K562 (cell line): ENCODE results near the gene AFAP1. TPM values are rescaled to one million over a fixed set of nuclear protein-coding genes. Genes with fewer than 3 reads are reported as not detected.

Experiments
- ATAC-seq: fragments of 200-7000 bp; cut with Tn5 transposase; 3 replicates; pipeline ENCODE4 v1.9.1; 2020; ENCODE audit warnings: moderate library complexity
- BruUV-seq: library from RNA; stranded (reverse); fragments of 400-500 nt; replicated peaks from 2 replicates; lab custom pipeline; 2021; lab: Mats Ljungman, UMichigan
- CTCF ChIA-PET: fragments of 300-600 bp; formaldehyde crosslinking; extraction: SDS; loops from one replicate; lab custom pipeline; 2021; ENCODE audit warnings: low intra/inter-chr PET ratio; lab: Yijun Ruan, JAX
- POLR2A ChIA-PET: fragments of 300-600, 350-650 bp; sonication (Branson Sonifier 250); formaldehyde crosslinking; extraction: SDS; loops from one replicate; lab custom pipeline; 2021; ENCODE audit warnings: antibody characterized with exemption, inconsistent platforms; lab: Yijun Ruan, JAX
- DNase-seq, 4 experiments: peaks; one replicate each; pipeline versions ENCODE4 v3.0.0 to v3.0.0-alpha.2; 2011 to 2018; ENCODE audit warnings: low spot score in 3 of 4, mixed read lengths in 3 of 4; ENCODE audit errors: extremely low read depth in 1 of 4
- FAIRE-seq: peaks from 2 replicates; lab custom pipeline; 2011; peaks lifted over from hg19 to GRCh38; lab: Jason Lieb, UNC
- H2AFZ ChIP-seq: 2 replicates; pipeline ENCODE4 v1.6.0; 2011; ENCODE audit warnings: low read depth, low read length, control low read depth, inconsistent platforms
- H3K27ac ChIP-seq: fragments of 200-600 bp; 3 replicates; pipeline ENCODE4 v1.8.0; 2011; ENCODE audit warnings: low read depth, mild to moderate bottlenecking, control low read depth, inconsistent platforms, low read length, moderate library complexity, mixed read lengths; ENCODE audit errors: extremely low read depth
- H3K27me3 ChIP-seq, 2 experiments: fragments of 300-600 bp in 1 of 2; 2 replicates in 1 of 2; 3 replicates in 1 of 2; pipeline versions ENCODE4 v1.6.0 to v1.8.0; 2011; ENCODE audit warnings: inconsistent platforms in 2 of 2, low read length in 2 of 2, mild to moderate bottlenecking in 1 of 2, mixed read lengths in 1 of 2, moderate library complexity in 1 of 2; ENCODE audit not compliant: control insufficient read depth in 2 of 2, insufficient read depth in 2 of 2
- H3K36me3 ChIP-seq: fragments of 300-600 bp; 3 replicates; pipeline ENCODE4 v1.8.0; 2011; ENCODE audit warnings: mild to moderate bottlenecking, low read length, inconsistent platforms; ENCODE audit not compliant: control insufficient read depth, insufficient read depth
- H3K4me1 ChIP-seq, 2 experiments: fragments of 200-600 bp in 1 of 2; replicated peaks in 1 of 2; 2 replicates in 1 of 2; 3 replicates in 1 of 2; pipeline versions ENCODE4 v1.5.1 to v1.8.0; 2011; ENCODE audit warnings: inconsistent platforms in 2 of 2, low read length in 2 of 2, mild to moderate bottlenecking in 1 of 2, mixed read lengths in 1 of 2, moderate library complexity in 1 of 2; ENCODE audit not compliant: control insufficient read depth in 2 of 2, insufficient read depth in 2 of 2
- H3K4me2 ChIP-seq: 2 replicates; pipeline ENCODE4 v1.6.1; 2011; ENCODE audit warnings: low read length, control low read depth, inconsistent platforms, mixed read lengths; ENCODE audit not compliant: insufficient read depth
- H3K4me3 ChIP-seq: fragments of 200-600 bp; sonication (generic), shearing (Covaris generic); 2 replicates; pipeline ENCODE4 v1.5.1; 2016; ENCODE audit warnings: control low read depth, inconsistent platforms
- H3K79me2 ChIP-seq: fragments of 200-600 bp; 3 replicates; pipeline ENCODE4 v1.8.0; 2011; ENCODE audit warnings: low read length, inconsistent platforms; ENCODE audit not compliant: control insufficient read depth, insufficient read depth
- H3K9ac ChIP-seq, 2 experiments: 2 replicates each; pipeline versions ENCODE4 v1.6.0 to v1.6.1; 2011; ENCODE audit warnings: low read depth in 2 of 2, low read length in 2 of 2, control low read depth in 1 of 2, inconsistent platforms in 1 of 2, mild to moderate bottlenecking in 1 of 2, mixed read lengths in 1 of 2; ENCODE audit not compliant: insufficient read depth in 1 of 2
- H3K9me1 ChIP-seq: one replicate; pipeline ENCODE4 v1.6.0; 2011; ENCODE audit warnings: inconsistent platforms, mild to moderate bottlenecking, low read length, moderate library complexity; ENCODE audit not compliant: control insufficient read depth, insufficient read depth
- H3K9me3 ChIP-seq: replicated peaks from 2 replicates; pipeline ENCODE4 v1.5.1; 2011; ENCODE audit warnings: low read depth, low read length, inconsistent platforms; ENCODE audit not compliant: control insufficient read depth, insufficient read depth
- H4K20me1 ChIP-seq: replicated peaks from 2 replicates; pipeline ENCODE4 v1.6.1; 2011; ENCODE audit warnings: low read length, inconsistent platforms, mixed read lengths; ENCODE audit not compliant: control insufficient read depth, insufficient read depth
- BACH1 ChIP-seq: fragments of 200-800 bp; sonication (Bioruptor generic); IDR thresholded peaks from 2 replicates; pipeline ENCODE4 v1.6.1; 2016; ENCODE audit warnings: missing genetic modification characterization, missing compliant biosample characterization
- GABPB1 ChIP-seq: sonication (generic); formaldehyde crosslinking; IDR thresholded peaks from 2 replicates; pipeline ENCODE4 v1.8.0; 2022; ENCODE audit warnings: mild to moderate bottlenecking, missing genetic modification reagents
- LCOR ChIP-seq: sonication (generic); formaldehyde crosslinking; IDR thresholded peaks from 2 replicates; pipeline ENCODE4 v1.8.0; 2022; ENCODE audit warnings: mild to moderate bottlenecking, missing genetic modification reagents
- NCOA1 ChIP-seq: fragments of 450-650 bp; IDR thresholded peaks from 2 replicates; pipeline ENCODE4 v1.6.1; 2016; ENCODE audit warnings: low read depth
- PHB ChIP-seq: fragments of 250-450 bp; sonication (Bioruptor Pico); IDR thresholded peaks from 2 replicates; pipeline ENCODE4 v1.5.0; 2021
- TCF3 ChIP-seq: sonication (generic); formaldehyde crosslinking; IDR thresholded peaks from 2 replicates; pipeline ENCODE4 v1.4.0; 2020; ENCODE audit warnings: mild to moderate bottlenecking, missing genetic modification reagents
- ZBTB8A ChIP-seq: fragments of 450-650 bp; IDR thresholded peaks from 2 replicates; pipeline ENCODE4 v1.6.1; 2018; ENCODE audit warnings: mild to moderate bottlenecking, moderate library complexity; ENCODE audit not compliant: partially characterized antibody
- ZNF3 ChIP-seq: fragments of 250-450 bp; sonication (Bioruptor Pico); IDR thresholded peaks from 2 replicates; pipeline ENCODE4 v1.5.0; 2021; ENCODE audit warnings: mild to moderate bottlenecking, moderate library complexity
- ZNF76 ChIP-seq: fragments of 250-450 bp; sonication (Bioruptor Pico); IDR thresholded peaks from 2 replicates; pipeline ENCODE4 v1.4.0; 2020; ENCODE audit warnings: mild to moderate bottlenecking, moderate library complexity, borderline replicate concordance
- WGBS: fragments of 100-300 bp; shearing (Covaris generic); methylation state at CpG from one replicate; pipeline ENCODE4 v1.1.6; 2016; ENCODE audit warnings: low coverage, mixed read lengths; ENCODE audit not compliant: insufficient coverage; ENCODE audit errors: missing lambda C conversion rate; 5-methylcytosine and 5-hydroxymethylcytosine counted together
- in situ Hi-C: fragments of 300-500 bp; cut with MboI; formaldehyde crosslinking; loops from 4 replicates; pipeline ENCODE4 v1.15.0; 2018; ENCODE audit warnings: inconsistent platforms, mixed read lengths
- intact Hi-C: fragments of 100-400 bp; cut with micrococcal nuclease; formaldehyde crosslinking; loops from 2 replicates; pipeline ENCODE4 v1.14.2; 2022
- polyA plus RNA-seq, 8 experiments: library from polyadenylated mRNA; depleted of rRNA in 4 of 8; stranded (reverse) in 5 of 8; unstranded in 3 of 8; fragments of >200 nt; fragmentation: Nextera tagmentation in 2 of 8; fragmentation: Illumina TruSeq in 1 of 8; extraction: Ambion mirVana in 2 of 8; extraction: Trizol in 1 of 8; gene quantifications; 2 replicates each; pipeline versions ENCODE4 v1.2.1 to v1.2.3, GENCODE V29; 2011 to 2014; ENCODE audit warnings: inconsistent platforms in 1 of 8, missing spikeins in 1 of 8
- total RNA-seq, 7 experiments: library from RNA; depleted of rRNA in 6 of 7; stranded (reverse); fragments of >200 nt in 6 of 7; fragmentation: Illumina TruSeq in 2 of 7; extraction: Trizol in 2 of 7; gene quantifications; 2 replicates each; pipeline versions ENCODE4 v1.2.1 to v1.2.3, GENCODE V29; 2011 to 2021; ENCODE audit warnings: low replicate concordance in 1 of 7

AFAP1 gene
- total and polyA plus RNA-seq, 9 of the 15 experiments (the other 6 are each of a cell fraction or from before 2014, with no cell fraction given), result 0.07 to 0.42 (median 0.12) TPM; not detected in 1

GRCh38 chr4:7857238-7857701 lies 82.4 kb downstream of the AFAP1 start:
- Histone ChIP-seq H3K4me1 (no peaks in the 10 kb centered on the region), H3K79me2 (no peaks in the 10 kb centered on the region), H2AFZ (no peak overlapping the region), H3K4me2 (no peak overlapping the region), H3K27ac (no peak overlapping the region), H4K20me1 (no peaks in the 10 kb centered on the region), H3K27me3 (peaks cover 18 to 51% of the 10 kb centered on the region in 2 experiments), H3K9ac (no peak overlapping the region), H3K9me3 (0 out of 2 replicates have a peak, but pooled peaks cover 2% of the 10 kb centered on the region), H3K36me3 (no peaks in the 10 kb centered on the region), H3K9me1 (no peaks in the 10 kb centered on the region), H3K4me3 (no peak overlapping the region)
- in situ Hi-C loops, result no loop called here
- ChIA-PET POLR2A (no interaction called here), CTCF (no interaction called here)
- no peak for ATAC-seq
- FAIRE-seq, result no peak
- no peak for TF ChIP-seq NCOA1
- TF ChIP-seq ZNF3 (CRISPR knock-in tag), result no peak
- no peak for TF ChIP-seq TCF3 (CRISPR knock-in tag)
- no peak for TF ChIP-seq ZBTB8A
- TF ChIP-seq BACH1 (tag), result no peak
- no peak for TF ChIP-seq ZNF76 (CRISPR knock-in tag)
- no peak for TF ChIP-seq GABPB1 (CRISPR knock-in tag)
- no peak for TF ChIP-seq PHB
- no peak for TF ChIP-seq LCOR (CRISPR knock-in tag)
- no TSS peak for BruUV-seq
- intact Hi-C loops, result no loop called here
- DNase-seq, result no peak
- WGBS, result 1% methylated on average over 7 of the region's 8 CpGs
